Epithelial cell of esophagus (primary cell): ENCODE results near the gene FTO.
A peak's percentile ranks its signal among the peaks of the same experiment; 100 is the strongest.

ENCODE experiments used
- DNase-seq: peaks from one replicate; pipeline ENCODE4 v3.0.0; 2010; ENCODE audit warnings: low read depth
- H3K4me3 ChIP-seq: 2 replicates; pipeline ENCODE4 v1.5.1; 2011; ENCODE audit warnings: mild to moderate bottlenecking, low read length, control low read depth
- CTCF ChIP-seq: IDR thresholded peaks from 2 replicates; pipeline ENCODE4 v1.5.1; 2011; ENCODE audit warnings: low read depth, mild to moderate bottlenecking, low read length, control low read depth, inconsistent platforms; ENCODE audit not compliant: insufficient read depth; ENCODE audit errors: missing control alignments

Gene FTO

GRCh38 chr16:54110016-54110981 is 406.3 kb downstream of the FTO start:
- TF ChIP-seq CTCF: no peak
- no peak overlapping the region for H3K4me3 ChIP-seq
- no peak for DNase-seq

GRCh38 chr16:54112451-54113206 is 408.7 kb downstream of the FTO start:
- TF ChIP-seq CTCF: no peak
- H3K4me3 ChIP-seq: no peak overlapping the region
- DNase-seq: peak; percentile 3

- H3K4me3 ChIP-seq: no peak overlapping the region
- DNase-seq: no peak
- no peak for TF ChIP-seq CTCF
Measured at GRCh38 chr16:54115558-54115957, 411.6 kb downstream of the FTO start.

- no peak overlapping the region for H3K4me3 ChIP-seq
- no peak for TF ChIP-seq CTCF
- DNase-seq: no peak
Measured at GRCh38 chr16:54116124-54116655, 412.2 kb downstream of the FTO start.

GRCh38 chr16:54118846-54119245 is 414.9 kb downstream of the FTO start:
- no peak overlapping the region for H3K4me3 ChIP-seq
- peak; percentile 65 for DNase-seq
- no peak for TF ChIP-seq CTCF

GRCh38 chr16:54120846-54121480 is 417.0 kb downstream of the FTO start:
- no peak for TF ChIP-seq CTCF
- no peak overlapping the region for H3K4me3 ChIP-seq
- DNase-seq: peak; percentile 14
